Measurements from ENCODE around the gene KIF12. TPM values are rescaled to one million over a fixed set of nuclear protein-coding genes. Genes with fewer than 3 reads are reported as not detected.

KIF12 gene
- total and polyA plus RNA-seq, 2 of the 8 experiments (the other 6 are each of a cell fraction or from before 2014, with no cell fraction given) = 2.9 to 3.9 TPM

- H4K5ac ChIP-seq (ENCODE audit: insufficient read length, low read depth, low read length) = no peak overlapping the region
- H3K23ac ChIP-seq (ENCODE audit: insufficient read length) = no peak overlapping the region
- H3K9me3 ChIP-seq (ENCODE audit: insufficient read depth in 2 of 2, low read depth in 1 of 2, low read length in 1 of 2) = no peaks in the 10 kb centered on the region
- no peak overlapping the region for H2BK5ac ChIP-seq (ENCODE audit: low read depth, low read length)
- TF ChIP-seq BRCA1 (IDR thresholded peaks at IDR 0.05; ENCODE audit: low read depth, low read length) (no peak), TCF12 (IDR thresholded peaks at IDR 0.05; ENCODE audit: low read depth, low read length) (no peak), SAP30 (IDR thresholded peaks at IDR 0.05; ENCODE audit: insufficient read depth, insufficient replicate concordance, low read length) (no peak), TEAD4 (IDR thresholded peaks at IDR 0.05; ENCODE audit: low read depth, low read length) (no peak), RAD21 (IDR thresholded peaks at IDR 0.05 in 1 of 2, conservative IDR thresholded peaks at IDR 0.05 in 1 of 2; ENCODE audit: low read depth in 2 of 2, low read length in 2 of 2) (no peak), CREB1 (IDR thresholded peaks at IDR 0.05) (no peak), TBP (IDR thresholded peaks at IDR 0.05; ENCODE audit: low read depth, low read length) (no peak), JUND (IDR thresholded peaks at IDR 0.05; ENCODE audit: low read length) (no peak)
- no peaks in the 10 kb centered on the region; the same call in 1 of the 2 replicates for H3K23me2 ChIP-seq (ENCODE audit: low read depth, low read length)
- ChIA-PET POLR2A (ENCODE audit: partially characterized antibody) (interaction anchor here (2.4 kb wide), 1 partner anchor 11 kb away, joined by 6 read pairs; the partner anchor contains the start of gene KIF12), CTCF (ENCODE audit: partially characterized antibody) (interaction anchor here (0.7 to 17.7 kb wide), 13 partner anchors 11 to 180 kb away, joined by 3 to 206 read pairs (median 33); partner anchors contain the start of genes AMBP, COL27A1 and KIF12)
- no peak overlapping the region for H4K8ac ChIP-seq (ENCODE audit: extremely low read depth, insufficient read depth, low read length)
- no peak overlapping the region for H2BK12ac ChIP-seq (ENCODE audit: low read depth, low read length)
- no peak overlapping the region for H2AK5ac ChIP-seq (ENCODE audit: low read depth, low read length)
- H3K14ac ChIP-seq (ENCODE audit: insufficient read length) = no peak overlapping the region
- no peak overlapping the region for H2BK120ac ChIP-seq (replicated peaks; ENCODE audit: low read depth, low read length)
- no peak overlapping the region for H3K4me2 ChIP-seq (ENCODE audit: insufficient read depth in 1 of 2, low read depth in 2 of 2, low read length in 2 of 2)
- no peaks in the 10 kb centered on the region for H4K20me1 ChIP-seq (replicated peaks in 1 of 2; ENCODE audit: control insufficient read depth in 1 of 2, insufficient read depth in 2 of 2, low read length in 2 of 2)
- no peak overlapping the region for H3K4me3 ChIP-seq (ENCODE audit: extremely low read depth in 1 of 4, insufficient read depth in 2 of 4, low read depth in 3 of 4, low read length in 4 of 4)
- FAIRE-seq (no peak), DNase-seq (ENCODE audit: low read depth in 1 of 2, low spot score in 2 of 2) (no peak)
- no peak overlapping the region for H2AFZ ChIP-seq (ENCODE audit: low read length)
- H4K91ac ChIP-seq (replicated peaks; ENCODE audit: insufficient read length, low read length) = no peak overlapping the region
- H3K9ac ChIP-seq (replicated peaks in 1 of 4; ENCODE audit: extremely low read depth in 1 of 4, low read depth in 3 of 4, low read length in 3 of 4) = no peak overlapping the region
- H3K4ac ChIP-seq (replicated peaks; ENCODE audit: insufficient read length, low read depth, low read length) = no peak overlapping the region
- H3K36me3 ChIP-seq (ENCODE audit: control insufficient read depth in 2 of 4, insufficient read depth in 4 of 4, low read length in 3 of 4) = no peaks in the 10 kb centered on the region
- no peaks in the 10 kb centered on the region for H3K79me2 ChIP-seq (ENCODE audit: control insufficient read depth in 1 of 2, insufficient read depth in 2 of 2, low read length in 2 of 2)
- no peak overlapping the region for H3K18ac ChIP-seq (ENCODE audit: extremely low read depth, low read length)
- H2BK20ac ChIP-seq (ENCODE audit: low read length) = no peak overlapping the region
- peaks cover 0 to 17% (median 5%) of the 10 kb centered on the region in 4 experiments; a peak in 3 of 7 replicates for H3K27me3 ChIP-seq (replicated peaks in 1 of 4; ENCODE audit: control insufficient read depth in 3 of 4, extremely low read depth in 1 of 4, insufficient read depth in 3 of 4, low read length in 3 of 4)
- WGBS, 2 experiments (ENCODE audit: extremely low coverage in 1 of 2, insufficient coverage in 1 of 2, insufficient read length in 1 of 2, insufficient replicate concordance in 2 of 2, low coverage in 1 of 2, low lambda C conversion rate in 2 of 2, missing lambda C conversion rate in 1 of 2) = 85% methylated on average over 2 of the region's 2 CpGs; no CpG with 5 or more reads in 1 of the 2 experiments
- H2BK15ac ChIP-seq (ENCODE audit: low read length) = no peak overlapping the region
- H3K4me1 ChIP-seq (replicated peaks in 1 of 4; ENCODE audit: control insufficient read depth in 3 of 4, insufficient read depth in 4 of 4, low read length in 3 of 4) = peaks cover 0 to 9% (median 7%) of the 10 kb centered on the region in 4 experiments; a peak in 6 of 7 replicates
- H3K79me1 ChIP-seq (ENCODE audit: low read depth, low read length) = no peaks in the 10 kb centered on the region
- H3K27ac ChIP-seq (ENCODE audit: low read depth, low read length) = no peak overlapping the region
- H3K56ac ChIP-seq (replicated peaks; ENCODE audit: insufficient read length, low read depth, low read length) = no peak overlapping the region
These were observed 11.1 kb upstream of the KIF12 start for GRCh38 chr9:114110180-114110579.

All from H1 (cell line).